ENCODE results near the gene MACROD2.

Gene MACROD2

GRCh38 chr20:15887387-15887786 is 1892.1 kb downstream of the MACROD2 start:
- Histone ChIP-seq H3K27me3 (replicated peaks; ENCODE audit: control insufficient read depth, insufficient read depth, low read length) (no peaks in the 10 kb centered on the region), H3K36me3 (ENCODE audit: control insufficient read depth, insufficient read depth, low read length) (no peaks in the 10 kb centered on the region), H3K4me3 (replicated peaks; ENCODE audit: low read depth, low read length) (no peak overlapping the region)
- no peak for DNase-seq (ENCODE audit: extremely low read depth, insufficient read length)
- no peak for TF ChIP-seq CTCF (IDR thresholded peaks at IDR 0.05; ENCODE audit: insufficient read depth, low read length, poor library complexity, severe bottlenecking)

GRCh38 chr20:15889061-15889460 is 1893.7 kb downstream of the MACROD2 start:
- TF ChIP-seq CTCF (IDR thresholded peaks at IDR 0.05; ENCODE audit: insufficient read depth, low read length, poor library complexity, severe bottlenecking): no peak
- no peak for DNase-seq (ENCODE audit: extremely low read depth, insufficient read length)
- no peaks in the 10 kb centered on the region for H3K36me3 ChIP-seq (ENCODE audit: control insufficient read depth, insufficient read depth, low read length)
- H3K4me3 ChIP-seq (replicated peaks; ENCODE audit: low read depth, low read length): no peak overlapping the region
- H3K27me3 ChIP-seq (replicated peaks; ENCODE audit: control insufficient read depth, insufficient read depth, low read length): no peaks in the 10 kb centered on the region

GRCh38 chr20:15889514-15890256 is 1894.4 kb downstream of the MACROD2 start:
- H3K36me3 ChIP-seq (ENCODE audit: control insufficient read depth, insufficient read depth, low read length): no peaks in the 10 kb centered on the region
- no peak for TF ChIP-seq CTCF (IDR thresholded peaks at IDR 0.05; ENCODE audit: insufficient read depth, low read length, poor library complexity, severe bottlenecking)

GRCh38 chr20:15890407-15890982 is 1895.2 kb downstream of the MACROD2 start:
- H3K27me3 ChIP-seq (replicated peaks; ENCODE audit: control insufficient read depth, insufficient read depth, low read length): no peaks in the 10 kb centered on the region
- TF ChIP-seq CTCF (IDR thresholded peaks at IDR 0.05; ENCODE audit: insufficient read depth, low read length, poor library complexity, severe bottlenecking): no peak
- H3K36me3 ChIP-seq (ENCODE audit: control insufficient read depth, insufficient read depth, low read length): no peaks in the 10 kb centered on the region
- H3K4me3 ChIP-seq (replicated peaks; ENCODE audit: low read depth, low read length): no peak overlapping the region
- no peak for DNase-seq (ENCODE audit: extremely low read depth, insufficient read length)

More at GRCh38 chr20:15889514-15890256, 1894.4 kb downstream of the MACROD2 start:
- DNase-seq (ENCODE audit: extremely low read depth, insufficient read length): no peak
- no peak overlapping the region for H3K4me3 ChIP-seq (replicated peaks; ENCODE audit: low read depth, low read length)
- H3K27me3 ChIP-seq (replicated peaks; ENCODE audit: control insufficient read depth, insufficient read depth, low read length): no peaks in the 10 kb centered on the region

GRCh38 chr20:15895126-15895525 is 1899.8 kb downstream of the MACROD2 start:
- TF ChIP-seq CTCF (IDR thresholded peaks at IDR 0.05; ENCODE audit: insufficient read depth, low read length, poor library complexity, severe bottlenecking): no peak
- H3K27me3 ChIP-seq (replicated peaks; ENCODE audit: control insufficient read depth, insufficient read depth, low read length): no peaks in the 10 kb centered on the region
- H3K36me3 ChIP-seq (ENCODE audit: control insufficient read depth, insufficient read depth, low read length): no peaks in the 10 kb centered on the region
- no peak for DNase-seq (ENCODE audit: extremely low read depth, insufficient read length)
- H3K4me3 ChIP-seq (replicated peaks; ENCODE audit: low read depth, low read length): no peak overlapping the region

Measured in GM06990 (cell line).